NB4 (cell line): ENCODE data around the gene PHAF1.

Source experiments
- POLR2A ChIP-seq: IDR thresholded peaks from 2 replicates; pipeline ENCODE4 v1.6.1; 2011; ENCODE audit warnings: mild to moderate bottlenecking; ENCODE audit not compliant: insufficient read length; ENCODE audit errors: extremely low read depth
- TF ChIP-seq, protein P1 (sequence below): IDR thresholded peaks from one replicate; pipeline ENCODE4 v1.5.1; 2012; ENCODE audit warnings: low read depth, low read length

DNA sequence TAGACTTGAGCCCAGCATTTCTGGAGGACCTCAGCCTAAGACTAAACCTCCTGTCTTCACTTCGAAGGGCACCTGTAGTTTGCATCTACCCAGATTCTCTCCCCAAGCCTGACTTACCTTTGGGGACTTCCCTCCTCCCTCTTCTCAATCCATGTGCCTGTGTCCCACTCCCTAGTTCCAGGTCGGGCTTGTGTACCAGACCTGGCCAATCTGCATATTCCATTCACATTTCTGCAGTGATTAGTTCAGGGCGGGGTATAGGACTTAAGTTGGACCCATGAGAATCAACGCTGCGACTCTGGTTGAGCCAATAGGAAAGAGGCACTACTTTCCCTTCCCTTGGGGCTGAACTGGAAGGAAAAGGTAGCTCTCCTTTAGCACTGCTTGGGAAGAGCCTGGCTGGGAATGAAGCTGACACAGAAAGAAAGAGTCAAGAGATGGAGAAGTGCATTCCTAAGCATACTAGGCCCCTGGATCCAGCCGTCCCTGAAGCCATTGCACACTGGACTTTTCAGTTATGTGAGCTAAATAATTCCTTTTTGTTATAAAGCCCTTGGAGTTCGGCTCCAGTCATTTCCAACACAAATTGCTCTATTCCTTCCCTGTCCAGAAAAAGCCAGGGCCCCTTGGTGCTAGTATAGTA, 47.5 kb downstream of the PHAF1 start:
- TF ChIP-seq POLR2A, result no peak
- TF ChIP-seq, protein P1, sequence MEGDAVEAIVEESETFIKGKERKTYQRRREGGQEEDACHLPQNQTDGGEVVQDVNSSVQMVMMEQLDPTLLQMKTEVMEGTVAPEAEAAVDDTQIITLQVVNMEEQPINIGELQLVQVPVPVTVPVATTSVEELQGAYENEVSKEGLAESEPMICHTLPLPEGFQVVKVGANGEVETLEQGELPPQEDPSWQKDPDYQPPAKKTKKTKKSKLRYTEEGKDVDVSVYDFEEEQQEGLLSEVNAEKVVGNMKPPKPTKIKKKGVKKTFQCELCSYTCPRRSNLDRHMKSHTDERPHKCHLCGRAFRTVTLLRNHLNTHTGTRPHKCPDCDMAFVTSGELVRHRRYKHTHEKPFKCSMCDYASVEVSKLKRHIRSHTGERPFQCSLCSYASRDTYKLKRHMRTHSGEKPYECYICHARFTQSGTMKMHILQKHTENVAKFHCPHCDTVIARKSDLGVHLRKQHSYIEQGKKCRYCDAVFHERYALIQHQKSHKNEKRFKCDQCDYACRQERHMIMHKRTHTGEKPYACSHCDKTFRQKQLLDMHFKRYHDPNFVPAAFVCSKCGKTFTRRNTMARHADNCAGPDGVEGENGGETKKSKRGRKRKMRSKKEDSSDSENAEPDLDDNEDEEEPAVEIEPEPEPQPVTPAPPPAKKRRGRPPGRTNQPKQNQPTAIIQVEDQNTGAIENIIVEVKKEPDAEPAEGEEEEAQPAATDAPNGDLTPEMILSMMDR, result no peak
